Fibroblast of upper back skin (primary cell): ENCODE data around the gene HEPN1.
A peak's percentile ranks its signal among the peaks of the same experiment; 100 is the strongest.

Experiments used
- DNase-seq: peaks from one replicate; pipeline ENCODE4 v3.0.0-alpha.2; 2013

The HEPN1 gene

DNA sequence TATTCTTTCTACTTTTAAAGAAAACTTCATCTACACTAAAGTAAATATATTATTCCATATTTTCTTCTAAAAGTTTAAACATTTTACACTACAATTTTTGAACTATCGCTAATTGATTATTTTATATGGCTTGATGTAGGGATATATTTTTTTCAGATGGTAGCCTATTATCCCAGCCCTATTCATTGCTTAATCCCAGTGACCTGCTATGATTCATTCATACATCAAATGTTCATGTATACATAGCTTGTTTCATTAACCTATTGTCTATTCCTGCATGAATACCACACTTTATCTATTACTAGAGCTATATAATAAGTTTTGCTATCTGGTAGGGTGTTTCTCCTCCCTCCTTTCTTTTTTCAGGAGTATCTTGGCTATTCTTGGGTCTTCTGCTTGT lies 16.4 kb upstream of the HEPN1 start:
- no peak for DNase-seq

DNA sequence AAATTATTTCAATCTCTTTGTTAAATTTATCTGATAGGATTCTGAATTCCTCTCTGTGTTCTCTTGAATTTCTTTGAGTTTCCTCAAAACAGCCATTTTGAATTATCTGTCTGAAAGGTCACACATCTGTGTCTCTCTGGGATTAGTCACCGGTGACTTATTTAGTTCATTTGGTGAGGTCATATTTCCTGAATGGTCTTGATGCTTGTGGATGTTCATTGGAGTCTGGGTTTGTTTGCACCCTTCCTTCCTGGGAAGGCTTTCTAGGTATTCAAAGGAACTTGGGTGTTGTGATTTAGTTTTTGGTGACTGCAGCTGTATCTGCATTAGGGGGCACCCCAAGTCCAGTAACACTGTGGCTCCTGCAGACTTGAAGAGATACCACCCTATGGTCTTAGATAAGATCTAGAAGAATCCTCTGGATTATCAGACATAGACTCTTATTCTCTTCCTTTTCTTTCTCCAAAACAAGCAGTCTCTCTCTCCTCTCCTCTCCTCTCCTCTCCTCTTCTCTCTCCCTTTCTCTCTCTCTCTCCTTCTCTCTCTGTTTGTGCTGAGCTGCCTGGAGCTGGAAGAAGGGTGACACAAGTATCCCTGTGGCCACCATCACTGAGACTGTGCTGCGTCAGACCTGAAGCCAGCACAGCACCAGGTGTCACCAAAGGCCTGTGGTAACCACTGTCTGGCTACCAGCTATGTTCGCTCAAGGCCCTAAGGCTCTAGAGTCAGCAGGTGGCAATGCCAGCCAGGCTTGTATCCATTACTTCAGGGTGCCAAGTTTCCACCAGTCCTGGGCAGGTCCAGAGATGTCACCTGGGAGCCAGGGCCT lies 3.3 kb upstream of the HEPN1 start:
- DNase-seq = peak; percentile 44

- no peak for DNase-seq
Observed at GRCh38 chr11:124916370-124916710, 2.7 kb upstream of the HEPN1 start.

GRCh38 chr11:124917115-124917637 lies 1.9 kb upstream of the HEPN1 start:
- peak; percentile 60 for DNase-seq

DNA sequence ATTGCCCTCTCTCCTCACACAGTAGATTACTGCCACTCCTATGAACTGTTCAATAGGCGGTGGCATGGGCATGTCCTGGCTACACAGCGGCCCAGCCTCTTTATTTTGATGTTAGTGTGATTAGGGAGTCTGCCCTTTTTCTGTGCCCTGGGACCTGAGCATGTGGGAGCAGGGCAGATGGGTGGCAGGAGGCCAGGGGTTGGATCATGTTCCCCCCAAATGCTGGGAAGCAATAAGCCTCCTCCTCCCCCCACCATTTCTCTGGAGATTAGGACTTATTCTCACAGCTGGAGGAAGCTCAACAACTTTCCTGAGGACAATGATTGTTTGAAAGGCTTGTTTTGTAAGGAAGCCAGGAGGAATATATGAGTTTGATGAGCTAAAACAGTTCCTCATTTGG lies 848 bp downstream of the HEPN1 start:
- no peak for DNase-seq

- no peak for DNase-seq
Observed at GRCh38 chr11:124920356-124920755, 1.3 kb downstream of the HEPN1 start.

GRCh38 chr11:124920870-124921609 lies 2.0 kb downstream of the HEPN1 start:
- DNase-seq = peak; percentile 76

- no peak for DNase-seq
Observed at GRCh38 chr11:124922831-124923230, 3.8 kb downstream of the HEPN1 start.

DNA sequence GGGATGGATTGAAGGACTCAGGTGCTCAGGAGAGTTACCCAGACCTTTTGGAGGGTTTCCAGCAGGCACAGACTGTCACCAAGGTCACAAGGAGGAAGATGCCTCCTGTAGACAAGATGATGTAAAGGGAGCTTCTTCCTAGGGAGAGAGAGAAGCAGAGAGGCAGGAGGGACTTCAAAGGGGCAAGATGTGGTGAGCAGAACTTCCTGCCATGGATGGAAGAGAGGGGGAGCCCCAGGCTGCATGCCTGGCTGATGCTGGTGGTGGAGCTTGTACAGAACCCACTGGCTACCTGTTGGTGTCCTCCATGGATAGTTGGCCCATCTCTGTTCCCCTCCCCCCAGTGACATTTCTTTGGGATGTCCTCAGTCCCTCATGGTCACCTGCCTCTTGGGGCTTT lies 4.2 kb downstream of the HEPN1 start:
- DNase-seq = no peak

DNA sequence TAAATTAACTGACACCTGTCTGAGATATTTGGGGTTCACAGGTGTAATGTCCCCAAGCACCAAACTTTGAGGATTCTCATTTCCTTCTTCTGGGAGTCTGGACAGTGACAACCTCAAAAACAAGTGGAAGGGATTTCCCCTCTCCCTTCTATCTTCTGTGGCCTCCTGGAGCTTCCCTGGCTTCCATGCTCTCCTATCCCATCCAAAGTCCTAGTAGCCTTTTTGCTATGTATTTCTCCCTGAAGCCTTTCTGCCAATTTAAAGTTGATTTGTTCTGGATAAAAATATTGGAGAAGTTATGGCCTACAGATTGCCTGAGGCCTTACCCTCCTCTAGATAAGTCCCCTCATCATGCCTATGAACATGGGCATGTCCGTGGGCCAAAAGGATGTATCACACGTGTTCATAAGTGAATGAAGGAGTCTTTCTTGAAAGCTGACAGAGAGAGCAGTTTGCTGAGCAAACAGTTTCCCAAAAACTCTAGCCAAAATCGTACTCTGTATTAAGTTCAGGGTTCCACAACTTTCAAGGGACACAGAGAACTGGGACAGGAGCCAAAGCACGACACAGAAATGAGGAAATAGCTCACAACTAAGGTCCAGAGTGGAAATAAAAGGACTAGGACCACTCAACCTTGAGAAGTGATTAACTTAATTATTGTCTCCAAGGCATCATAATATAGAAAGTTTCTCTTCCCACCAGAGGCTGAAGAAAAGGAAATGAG lies 10.1 kb downstream of the HEPN1 start:
- no peak for DNase-seq

DNA sequence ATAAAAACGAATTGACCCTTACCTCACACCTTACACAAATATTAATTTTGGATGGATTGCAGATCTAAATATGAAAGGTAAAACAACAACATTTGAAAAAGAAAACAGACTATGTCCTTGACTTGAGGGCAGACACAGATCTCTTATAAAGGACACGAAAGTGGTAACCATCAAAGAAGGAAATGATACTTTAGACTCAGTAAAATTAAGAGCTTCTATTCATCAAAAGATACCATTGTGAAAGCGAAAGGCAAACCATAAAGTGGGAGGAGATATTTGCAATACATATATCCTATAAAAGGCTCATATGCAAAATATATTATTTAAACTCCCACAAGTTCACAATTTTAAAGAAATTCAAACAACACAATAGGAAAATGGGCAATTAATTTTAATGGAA lies 11.7 kb downstream of the HEPN1 start:
- no peak for DNase-seq

DNA sequence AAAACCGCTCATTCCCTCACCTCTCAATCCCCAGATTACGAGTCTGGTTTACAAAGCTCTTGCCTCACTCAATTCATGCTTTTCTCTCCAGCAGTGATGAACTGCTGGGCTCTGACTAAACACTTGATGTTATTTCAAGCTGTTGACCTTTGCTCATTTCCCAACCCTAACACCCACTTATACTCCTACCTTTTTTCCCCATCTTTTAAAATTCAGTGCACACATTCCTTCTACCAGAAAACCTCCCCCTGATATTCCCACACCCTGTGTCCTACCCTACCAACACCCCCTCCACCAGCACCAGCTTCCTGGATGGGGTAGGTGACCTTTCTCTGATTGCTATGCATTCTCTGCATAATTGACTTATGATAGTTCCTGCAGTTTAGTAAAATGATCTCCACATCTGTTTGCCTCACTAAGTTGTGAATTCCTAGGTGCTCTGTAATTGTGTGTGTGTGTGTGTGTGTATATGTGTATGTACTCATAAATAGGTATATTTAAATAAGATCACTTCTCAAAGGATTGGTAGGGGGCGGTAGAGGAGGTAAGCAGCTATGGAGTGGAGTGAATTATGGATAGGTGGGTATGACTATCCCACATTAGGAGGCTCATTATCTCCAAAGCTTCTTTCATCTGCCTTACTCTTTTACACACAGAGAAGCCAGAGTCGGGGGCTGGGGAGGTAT lies 16.0 kb downstream of the HEPN1 start:
- DNase-seq = peak; percentile 83

DNA sequence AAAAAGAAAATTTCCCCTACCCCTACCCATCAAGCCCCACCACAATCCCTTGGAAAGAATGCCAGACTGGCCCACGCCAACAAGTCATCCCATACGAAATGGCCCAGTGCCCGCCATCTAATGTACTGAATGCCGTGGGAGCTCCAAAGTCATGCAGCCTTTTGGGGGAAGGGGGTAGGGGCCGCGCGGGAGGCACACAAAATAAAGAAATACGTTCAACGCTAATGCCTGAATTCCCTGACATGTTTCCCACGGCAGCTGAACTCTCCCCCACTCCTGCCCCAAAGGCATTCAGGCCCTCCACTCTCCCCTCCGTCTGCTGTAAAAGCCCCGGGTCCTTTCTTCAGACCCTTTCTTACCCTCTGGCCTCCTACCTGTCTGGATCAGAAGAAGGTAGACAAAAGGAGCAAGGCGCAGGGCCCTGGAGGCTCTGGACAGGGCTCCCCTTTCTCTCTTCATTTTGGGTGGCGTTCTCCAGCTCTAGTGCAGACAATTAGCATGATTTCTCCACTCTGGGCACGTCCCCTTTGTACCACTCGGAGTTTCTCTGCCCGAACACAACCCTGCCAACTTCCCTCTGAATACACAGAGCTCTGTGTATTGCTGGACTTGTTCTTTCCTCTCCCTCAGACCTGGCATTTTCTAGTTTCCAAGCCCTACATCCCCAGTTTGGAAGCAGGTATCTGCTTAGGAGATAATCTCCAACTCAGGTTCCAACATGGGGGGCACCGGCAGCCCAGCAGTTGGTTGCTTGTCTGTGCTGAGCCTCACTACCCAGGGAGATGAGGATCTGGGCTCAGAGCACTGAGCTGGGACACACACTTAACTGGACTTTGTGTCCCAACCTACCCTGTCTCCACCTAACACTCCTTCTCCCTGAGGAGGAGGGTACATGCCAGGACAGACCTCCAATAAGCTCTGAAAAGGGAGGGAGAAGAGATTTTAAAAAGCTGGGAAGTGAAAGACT lies 16.8 kb downstream of the HEPN1 start, which contains the start of gene HEPACAM:
HEPACAM (minus strand) TSS at position 500 of the 967 bp plus-strand sequence; CDS start at position 459, 41 bp downstream.
- no peak for DNase-seq

GRCh38 chr11:124937336-124937935 lies 18.4 kb downstream of the HEPN1 start:
- no peak for DNase-seq

DNA sequence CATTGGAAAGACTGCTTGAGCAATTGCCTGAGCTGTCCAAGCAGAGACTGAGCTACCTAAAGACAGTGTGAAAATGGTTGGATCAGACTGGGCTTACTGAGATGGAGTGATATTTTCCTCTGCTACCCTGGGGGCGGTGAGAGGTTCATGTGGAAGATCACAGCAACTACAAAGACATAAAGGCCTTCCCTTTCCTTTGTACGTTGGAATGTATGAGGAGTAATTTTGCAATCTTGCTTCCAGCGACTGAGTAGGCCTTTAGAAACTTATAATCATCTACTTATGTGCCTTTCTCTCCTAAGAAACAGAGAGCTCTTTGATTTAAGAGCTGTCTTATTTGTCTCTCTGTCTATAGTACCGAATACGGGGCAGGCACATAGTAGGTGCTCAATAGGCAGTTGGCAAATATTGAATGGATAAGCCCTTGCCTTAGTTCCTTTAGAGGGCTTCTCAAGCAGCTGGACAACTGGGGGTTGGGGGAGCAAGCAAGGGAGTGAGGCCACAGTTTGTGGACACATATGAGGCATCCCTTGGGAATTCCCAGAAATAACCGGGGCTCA lies 19.2 kb downstream of the HEPN1 start:
- no peak for DNase-seq

DNA sequence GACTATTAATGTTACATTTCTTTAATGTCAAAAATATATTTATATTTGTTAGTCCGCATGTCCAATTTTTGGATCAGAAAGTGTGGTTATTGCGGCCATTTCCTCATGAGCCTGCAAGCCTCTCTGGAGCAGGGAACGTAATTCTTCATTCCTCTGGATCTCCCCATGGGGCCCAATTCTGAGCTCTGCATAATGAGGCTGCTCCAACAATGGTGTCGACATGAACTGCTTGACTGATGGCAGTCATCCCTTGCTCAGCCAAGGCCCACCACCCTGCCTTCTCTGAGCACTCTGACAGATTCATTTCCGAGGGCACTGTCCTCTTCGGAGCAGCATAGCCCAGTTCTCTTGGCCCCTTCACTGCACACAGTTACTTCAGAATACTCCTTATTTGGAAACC lies 19.9 kb downstream of the HEPN1 start:
- DNase-seq = no peak

DNA sequence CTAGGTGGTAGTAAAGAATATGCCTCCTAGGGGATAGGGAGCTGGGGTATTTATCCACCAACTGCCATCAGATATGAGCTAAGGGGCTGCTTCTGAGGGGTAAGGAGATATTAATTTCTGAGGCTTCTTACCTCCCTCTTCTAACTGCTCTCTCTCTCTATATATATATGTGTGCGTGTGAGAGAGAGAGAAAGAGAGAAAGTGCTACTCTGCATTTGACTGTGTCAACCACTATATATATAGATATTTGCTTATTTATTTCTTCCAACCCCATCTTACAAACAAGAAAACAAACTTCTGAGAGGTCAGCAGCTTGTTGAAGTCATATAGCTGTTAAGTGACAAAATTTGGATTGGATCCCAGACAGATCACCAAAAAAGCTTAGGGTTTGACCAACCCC lies 22.7 kb downstream of the HEPN1 start:
- DNase-seq = no peak

- DNase-seq = no peak
Observed at GRCh38 chr11:124942466-124943253, 23.6 kb downstream of the HEPN1 start.

- no peak for DNase-seq
Observed at GRCh38 chr11:124943254-124943616, 24.2 kb downstream of the HEPN1 start.

DNA sequence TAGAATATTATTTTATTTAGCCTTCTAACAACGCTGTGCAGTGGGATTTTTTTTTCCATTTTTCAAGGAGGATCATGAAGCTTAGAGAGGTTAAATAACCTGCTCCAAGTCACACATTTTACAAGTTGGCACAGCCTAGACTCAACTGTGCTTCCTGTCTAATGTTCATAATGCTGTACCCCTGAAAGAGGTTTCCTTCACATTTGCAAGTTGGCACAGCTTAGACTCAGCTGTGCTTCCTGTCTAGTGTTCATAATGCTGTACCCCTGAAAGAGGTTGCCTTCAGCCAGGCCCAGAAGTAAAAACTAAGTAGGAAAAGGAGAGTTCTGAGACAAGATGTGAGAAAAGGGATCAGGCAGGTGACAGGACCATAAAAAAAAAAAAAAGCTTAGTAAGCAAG lies 24.7 kb downstream of the HEPN1 start:
- no peak for DNase-seq
